Measurements from ENCODE around the gene MTUS2.

- no peak for TF ChIP-seq CTCF (IDR thresholded peaks at IDR 0.05)
- TF ChIP-seq POLR2AphosphoS5 (IDR thresholded peaks at IDR 0.05) = no peak
- TF ChIP-seq POLR2A (IDR thresholded peaks at IDR 0.05) = no peak
- TF ChIP-seq EP300 (IDR thresholded peaks at IDR 0.05) = no peak
Measured at GRCh38 chr13:29204651-29205050, 384.5 kb downstream of the MTUS2 start.

Data from stomach (tissue), 4 donors.